ENCODE results near the gene ABL1.

Gene ABL1

GRCh38 chr9:130824643-130825350, 10.3 kb upstream of the ABL1 start:
- H3K4me1 ChIP-seq (ENCODE audit: control insufficient read depth, low read length) = no peaks in the 10 kb centered on the region
- H3K79me2 ChIP-seq (ENCODE audit: control insufficient read depth, low read length) = no peaks in the 10 kb centered on the region
- no peaks in the 10 kb centered on the region for H3K27me3 ChIP-seq (ENCODE audit: control insufficient read depth, low read length)
- peaks cover 9% of the 10 kb centered on the region; the same call in 1 of the 2 replicates for H3K9me3 ChIP-seq (ENCODE audit: control insufficient read depth, insufficient read depth, low read length)
- H3K9me2 ChIP-seq (replicated peaks; ENCODE audit: control insufficient read depth, low read length) = no peaks in the 10 kb centered on the region
- no peak overlapping the region for H3K4me2 ChIP-seq (ENCODE audit: low read length)
- H3K4me3 ChIP-seq (ENCODE audit: low read length) = no peak overlapping the region
- H3K27ac ChIP-seq (ENCODE audit: low read depth, low read length) = no peak overlapping the region
- H3F3A ChIP-seq (ENCODE audit: control insufficient read depth, insufficient read depth) = no peaks in the 10 kb centered on the region
- no peaks in the 10 kb centered on the region for H3K36me3 ChIP-seq (ENCODE audit: control insufficient read depth, low read length)
- no peaks in the 10 kb centered on the region for H4K20me1 ChIP-seq (ENCODE audit: control insufficient read depth, insufficient read depth, low read depth, low read length)
- TF ChIP-seq CTCF (IDR thresholded peaks at IDR 0.05; ENCODE audit: low read depth, low read length, poor library complexity, severe bottlenecking) = no peak
- TF ChIP-seq EZH2phosphoT487 (IDR thresholded peaks at IDR 0.05; ENCODE audit: borderline replicate concordance, low read length) = no peak

GRCh38 chr9:130825351-130825651, 9.8 kb upstream of the ABL1 start:
- no peak overlapping the region for H3K27ac ChIP-seq (ENCODE audit: low read depth, low read length)
- no peaks in the 10 kb centered on the region for H3K4me1 ChIP-seq (ENCODE audit: control insufficient read depth, low read length)
- no peaks in the 10 kb centered on the region for H3K36me3 ChIP-seq (ENCODE audit: control insufficient read depth, low read length)
- no peak overlapping the region for H3K4me3 ChIP-seq (ENCODE audit: low read length)
- no peaks in the 10 kb centered on the region for H3K27me3 ChIP-seq (ENCODE audit: control insufficient read depth, low read length)
- H3K9me2 ChIP-seq (replicated peaks; ENCODE audit: control insufficient read depth, low read length) = no peaks in the 10 kb centered on the region
- H4K20me1 ChIP-seq (ENCODE audit: control insufficient read depth, insufficient read depth, low read depth, low read length) = no peaks in the 10 kb centered on the region
- H3K4me2 ChIP-seq (ENCODE audit: low read length) = no peak overlapping the region
- H3K9me3 ChIP-seq (ENCODE audit: control insufficient read depth, insufficient read depth, low read length) = peaks cover 9% of the 10 kb centered on the region; the same call in 1 of the 2 replicates
- TF ChIP-seq CTCF (IDR thresholded peaks at IDR 0.05; ENCODE audit: low read depth, low read length, poor library complexity, severe bottlenecking) = no peak
- no peak for TF ChIP-seq EZH2phosphoT487 (IDR thresholded peaks at IDR 0.05; ENCODE audit: borderline replicate concordance, low read length)
- no peaks in the 10 kb centered on the region; the same call in 1 of the 2 replicates for H3K79me2 ChIP-seq (ENCODE audit: control insufficient read depth, low read length)
- H3F3A ChIP-seq (ENCODE audit: control insufficient read depth, insufficient read depth) = no peaks in the 10 kb centered on the region

- Histone ChIP-seq H3K79me2 (ENCODE audit: control insufficient read depth, low read length) (peaks cover 3% of the 10 kb centered on the region; the same call in 1 of the 2 replicates), H3K4me1 (ENCODE audit: control insufficient read depth, low read length) (no peaks in the 10 kb centered on the region), H3K27ac (ENCODE audit: low read depth, low read length) (no peak overlapping the region), H3K36me3 (ENCODE audit: control insufficient read depth, low read length) (no peaks in the 10 kb centered on the region), H3F3A (ENCODE audit: control insufficient read depth, insufficient read depth) (no peaks in the 10 kb centered on the region), H3K4me3 (ENCODE audit: low read length) (no peak overlapping the region), H3K9me3 (ENCODE audit: control insufficient read depth, insufficient read depth, low read length) (peaks cover 9% of the 10 kb centered on the region; the same call in 1 of the 2 replicates), H4K20me1 (ENCODE audit: control insufficient read depth, insufficient read depth, low read depth, low read length) (no peaks in the 10 kb centered on the region), H3K4me2 (ENCODE audit: low read length) (no peak overlapping the region), H3K9me2 (replicated peaks; ENCODE audit: control insufficient read depth, low read length) (no peaks in the 10 kb centered on the region), H3K27me3 (ENCODE audit: control insufficient read depth, low read length) (no peaks in the 10 kb centered on the region)
- no peak for TF ChIP-seq EZH2phosphoT487 (IDR thresholded peaks at IDR 0.05; ENCODE audit: borderline replicate concordance, low read length)
- TF ChIP-seq CTCF (IDR thresholded peaks at IDR 0.05; ENCODE audit: low read depth, low read length, poor library complexity, severe bottlenecking) = no peak
Observed at GRCh38 chr9:130825809-130826208, 9.2 kb upstream of the ABL1 start.
